HG03159 (cell line): ENCODE measurements around the gene CAPSL.
"Not testable (repeated sequence)": the region's sequence is repeated elsewhere in the genome, so short reads cannot be mapped to it uniquely, and the experiment has no call there.

Source experiments
- ATAC-seq: cut with Tn5 transposase; IDR thresholded peaks from one replicate; pipeline ENCODE4 v1.9.1; 2021; ENCODE audit warnings: mild to moderate bottlenecking, moderate library complexity; ENCODE audit not compliant: unreplicated experiment

CAPSL gene

GRCh38 chr5:35908814-35909213, 29.6 kb downstream of the CAPSL start:
- no peak for ATAC-seq

- no peak for ATAC-seq
Observed at GRCh38 chr5:35908228-35908627, 30.2 kb downstream of the CAPSL start.

- peak; percentile 68 for ATAC-seq
Observed at GRCh38 chr5:35904443-35905132, 33.8 kb downstream of the CAPSL start.

- no peak for ATAC-seq
Observed at GRCh38 chr5:35903631-35904203, 34.7 kb downstream of the CAPSL start.

- peak; percentile 57 for ATAC-seq
Observed at GRCh38 chr5:35902046-35902672, 36.3 kb downstream of the CAPSL start.

- ATAC-seq = no peak
Observed at GRCh38 chr5:35900972-35901695, 37.3 kb downstream of the CAPSL start.

GRCh38 chr5:35899800-35900199, 38.6 kb downstream of the CAPSL start:
- ATAC-seq = no peak

GRCh38 chr5:35898952-35899660, 39.3 kb downstream of the CAPSL start:
- no peak for ATAC-seq

- no peak for ATAC-seq
Observed at GRCh38 chr5:35894131-35894530, 44.3 kb downstream of the CAPSL start.

GRCh38 chr5:35892799-35893198, 45.6 kb downstream of the CAPSL start:
- ATAC-seq = not testable (repeated sequence)

GRCh38 chr5:35890021-35891020, 48.1 kb downstream of the CAPSL start:
- no peak for ATAC-seq

GRCh38 chr5:35887321-35888100, 50.9 kb downstream of the CAPSL start:
- no peak for ATAC-seq

- ATAC-seq = no peak
Observed at GRCh38 chr5:35886381-35886780, 52.0 kb downstream of the CAPSL start.

- ATAC-seq = no peak
Observed at GRCh38 chr5:35884773-35885172, 53.6 kb downstream of the CAPSL start.

- ATAC-seq = no peak
Observed at GRCh38 chr5:35884191-35884769, 54.1 kb downstream of the CAPSL start.

- no peak for ATAC-seq
Observed at GRCh38 chr5:35881758-35882157, 56.7 kb downstream of the CAPSL start.

- no peak for ATAC-seq
Observed at GRCh38 chr5:35880156-35880555, 58.3 kb downstream of the CAPSL start.

GRCh38 chr5:35879649-35880048, 58.8 kb downstream of the CAPSL start:
- ATAC-seq = no peak

GRCh38 chr5:35879096-35879495, 59.3 kb downstream of the CAPSL start:
- ATAC-seq = no peak
